SJCRH30 (cell line): ENCODE measurements around the gene HMCN2. TPM values are rescaled to one million over a fixed set of nuclear protein-coding genes. Genes with fewer than 3 reads are reported as not detected.
"Not testable (repeated sequence)": the region's sequence is repeated elsewhere in the genome, so short reads cannot be mapped to it uniquely, and the experiment has no call there.

Experiments
- DNase-seq, 2 experiments: peaks; one replicate each; pipeline ENCODE4 v3.0.0-alpha.2; 2015 to 2020
- H3K27ac ChIP-seq: fragments of 250-450 bp; sonication (Bioruptor Pico); 2 replicates; pipeline ENCODE4 v1.5.1; 2020; ENCODE audit warnings: mild to moderate bottlenecking, moderate library complexity
- H3K27me3 ChIP-seq: fragments of 250-450 bp; sonication (Bioruptor Pico); 2 replicates; pipeline ENCODE4 v1.5.1; 2020; ENCODE audit warnings: mild to moderate bottlenecking, moderate library complexity
- H3K36me3 ChIP-seq: fragments of 250-450 bp; sonication (Bioruptor Pico); 2 replicates; pipeline ENCODE4 v1.5.1; 2020; ENCODE audit warnings: mild to moderate bottlenecking, moderate library complexity
- H3K4me1 ChIP-seq: fragments of 250-450 bp; sonication (Bioruptor Pico); 2 replicates; pipeline ENCODE4 v1.5.1; 2020; ENCODE audit warnings: mild to moderate bottlenecking, moderate library complexity
- H3K4me3 ChIP-seq: fragments of 250-450 bp; sonication (Bioruptor Pico); 2 replicates; pipeline ENCODE4 v1.5.1; 2020; ENCODE audit warnings: mild to moderate bottlenecking, moderate library complexity
- H3K9me3 ChIP-seq: fragments of 250-450 bp; sonication (Bioruptor Pico); replicated peaks from 2 replicates; pipeline ENCODE4 v1.5.1; 2020; ENCODE audit warnings: mild to moderate bottlenecking, moderate library complexity
- total RNA-seq: library from RNA; depleted of rRNA; stranded (reverse); fragments of >200 nt; shearing (Covaris generic); gene quantifications from 2 replicates; pipeline ENCODE4 v1.2.3, GENCODE V29; 2014

Gene HMCN2
- total RNA-seq, 1 experiment from 2014 or later: 5.6 TPM

- Histone ChIP-seq H3K27ac (peak overlapping the region; percentile 89), H3K4me3 (no peak overlapping the region), H3K4me1 (peaks cover 42% of the 10 kb centered on the region), H3K9me3 (no peaks in the 10 kb centered on the region), H3K27me3 (no peaks in the 10 kb centered on the region), H3K36me3 (no peaks in the 10 kb centered on the region)
- peak in 1 of 2 experiments; percentile 57 for DNase-seq
These were observed 2.4 kb downstream of the HMCN2 start for GRCh38 chr9:130267930-130268329.

GRCh38 chr9:130268521-130269211 is 3.1 kb downstream of the HMCN2 start:
- Histone ChIP-seq H3K27me3 (no peaks in the 10 kb centered on the region), H3K4me1 (peaks cover 37% of the 10 kb centered on the region), H3K27ac (peak overlapping the region; percentile 89), H3K9me3 (no peaks in the 10 kb centered on the region), H3K4me3 (peak overlapping the region; percentile 43), H3K36me3 (no peaks in the 10 kb centered on the region)
- DNase-seq: peak; percentile 99 to 100

- peaks cover 48% of the 10 kb centered on the region for H3K4me1 ChIP-seq
- H3K36me3 ChIP-seq: no peaks in the 10 kb centered on the region
- H3K27ac ChIP-seq: no peak overlapping the region
- H3K4me3 ChIP-seq: no peak overlapping the region
- H3K9me3 ChIP-seq: no peaks in the 10 kb centered on the region
- no peak for DNase-seq
- H3K27me3 ChIP-seq: no peaks in the 10 kb centered on the region
These were observed 5.9 kb downstream of the HMCN2 start for GRCh38 chr9:130271473-130271872.

GRCh38 chr9:130275156-130275555 is 9.6 kb downstream of the HMCN2 start:
- no peak for DNase-seq
- Histone ChIP-seq H3K27me3 (no peaks in the 10 kb centered on the region), H3K36me3 (no peaks in the 10 kb centered on the region), H3K9me3 (no peaks in the 10 kb centered on the region), H3K4me3 (no peak overlapping the region), H3K4me1 (peaks cover 37% of the 10 kb centered on the region), H3K27ac (peak overlapping the region; percentile 30; the same call in 1 of the 2 replicates)

- no peak overlapping the region for H3K4me3 ChIP-seq
- H3K27ac ChIP-seq: peak overlapping the region; percentile 60
- H3K27me3 ChIP-seq: no peaks in the 10 kb centered on the region
- H3K36me3 ChIP-seq: no peaks in the 10 kb centered on the region
- no peaks in the 10 kb centered on the region for H3K9me3 ChIP-seq
- H3K4me1 ChIP-seq: peaks cover 33% of the 10 kb centered on the region
- peak; percentile 88 to 94 for DNase-seq
These were observed 10.6 kb downstream of the HMCN2 start for GRCh38 chr9:130276121-130276520.

GRCh38 chr9:130276955-130277354 is 11.4 kb downstream of the HMCN2 start:
- Histone ChIP-seq H3K4me3 (no peak overlapping the region), H3K9me3 (no peaks in the 10 kb centered on the region), H3K27me3 (no peaks in the 10 kb centered on the region), H3K36me3 (no peaks in the 10 kb centered on the region), H3K4me1 (peaks cover 34% of the 10 kb centered on the region), H3K27ac (peak overlapping the region; percentile 60)
- no peak for DNase-seq

GRCh38 chr9:130277525-130277924 is 12.0 kb downstream of the HMCN2 start:
- not testable (repeated sequence) for H3K4me3 ChIP-seq

GRCh38 chr9:130283539-130284248 is 18.1 kb downstream of the HMCN2 start:
- Histone ChIP-seq H3K27ac (no peak overlapping the region), H3K27me3 (no peaks in the 10 kb centered on the region; the same call in 1 of the 2 replicates), H3K9me3 (no peaks in the 10 kb centered on the region), H3K4me1 (peaks cover 27% of the 10 kb centered on the region), H3K36me3 (no peaks in the 10 kb centered on the region), H3K4me3 (no peak overlapping the region)
- DNase-seq: no peak

More at GRCh38 chr9:130277525-130277924, 12.0 kb downstream of the HMCN2 start:
- H3K27me3 ChIP-seq, H3K9me3 ChIP-seq, H3K36me3 ChIP-seq, H3K27ac ChIP-seq, DNase-seq: not testable (repeated sequence)
- peaks cover 39% of the 10 kb centered on the region for H3K4me1 ChIP-seq

- Histone ChIP-seq H3K9me3 (no peaks in the 10 kb centered on the region), H3K27me3 (no peaks in the 10 kb centered on the region; the same call in 1 of the 2 replicates), H3K27ac (no peak overlapping the region), H3K4me3 (no peak overlapping the region), H3K4me1 (peaks cover 33% of the 10 kb centered on the region), H3K36me3 (no peaks in the 10 kb centered on the region)
- no peak for DNase-seq
These were observed 18.7 kb downstream of the HMCN2 start for GRCh38 chr9:130284249-130284625.

GRCh38 chr9:130284690-130285089 is 19.1 kb downstream of the HMCN2 start:
- Histone ChIP-seq H3K4me1 (peaks cover 37% of the 10 kb centered on the region), H3K9me3 (no peaks in the 10 kb centered on the region), H3K36me3 (no peaks in the 10 kb centered on the region), H3K27ac (no peak overlapping the region), H3K4me3 (no peak overlapping the region), H3K27me3 (no peaks in the 10 kb centered on the region; the same call in 1 of the 2 replicates)
- no peak for DNase-seq

- H3K9me3 ChIP-seq: no peaks in the 10 kb centered on the region
- no peaks in the 10 kb centered on the region for H3K36me3 ChIP-seq
- no peak overlapping the region for H3K4me3 ChIP-seq
- no peak overlapping the region for H3K27ac ChIP-seq
- no peaks in the 10 kb centered on the region; the same call in 1 of the 2 replicates for H3K27me3 ChIP-seq
- peaks cover 43% of the 10 kb centered on the region for H3K4me1 ChIP-seq
- DNase-seq: no peak
These were observed 19.7 kb downstream of the HMCN2 start for GRCh38 chr9:130285271-130285670.

- H3K9me3 ChIP-seq: no peaks in the 10 kb centered on the region
- H3K36me3 ChIP-seq: no peaks in the 10 kb centered on the region
- H3K4me1 ChIP-seq: peaks cover 51% of the 10 kb centered on the region
- no peaks in the 10 kb centered on the region; the same call in 1 of the 2 replicates for H3K27me3 ChIP-seq
- no peak overlapping the region for H3K4me3 ChIP-seq
- DNase-seq: no peak
- no peak overlapping the region for H3K27ac ChIP-seq
These were observed 20.7 kb downstream of the HMCN2 start for GRCh38 chr9:130286072-130286770.

GRCh38 chr9:130286781-130287428 is 21.3 kb downstream of the HMCN2 start:
- Histone ChIP-seq H3K36me3 (no peaks in the 10 kb centered on the region), H3K4me3 (no peak overlapping the region), H3K27me3 (no peaks in the 10 kb centered on the region; the same call in 1 of the 2 replicates), H3K9me3 (no peaks in the 10 kb centered on the region), H3K27ac (no peak overlapping the region), H3K4me1 (peaks cover 50% of the 10 kb centered on the region)
- DNase-seq: no peak

GRCh38 chr9:130287736-130288135 is 22.2 kb downstream of the HMCN2 start:
- Histone ChIP-seq H3K9me3 (no peaks in the 10 kb centered on the region), H3K27me3 (no peaks in the 10 kb centered on the region; the same call in 1 of the 2 replicates), H3K4me1 (peaks cover 44% of the 10 kb centered on the region)

More at GRCh38 chr9:130287736-130288135, 22.2 kb downstream of the HMCN2 start:
- peak; percentile 42 to 73 for DNase-seq
- no peak overlapping the region for H3K4me3 ChIP-seq
- H3K36me3 ChIP-seq: no peaks in the 10 kb centered on the region
- H3K27ac ChIP-seq: no peak overlapping the region
